ENCODE measurements around the gene XRCC4. TPM values are rescaled to one million over a fixed set of nuclear protein-coding genes. Genes with fewer than 3 reads are reported as not detected.
"Not testable (repeated sequence)": the region's sequence is repeated elsewhere in the genome, so short reads cannot be mapped to it uniquely, and the experiment has no call there.

The XRCC4 gene
- total RNA-seq, 2 donors from 2014 or later: 12.3 to 13.4 TPM

GRCh38 chr5:83049370-83049885 is 27.9 kb upstream of the XRCC4 start:
- H3K4me1 Mint-ChIP-seq (ENCODE audit: low read depth): no peaks in the 10 kb centered on the region
- H3K4me3 Mint-ChIP-seq: no peak overlapping the region
- H3K27ac Mint-ChIP-seq: no peak overlapping the region
- no peaks in the 10 kb centered on the region for H3K9me3 Mint-ChIP-seq
- H3K27me3 Mint-ChIP-seq (ENCODE audit: low read depth): no peaks in the 10 kb centered on the region
- H3K36me3 Mint-ChIP-seq (ENCODE audit: insufficient read depth in 2 of 2): peaks cover under 1 to 20% of the 10 kb centered on the region in 2 donors
- ATAC-seq (replicated peaks in 1 of 2) (no peak), DNase-seq (no peak)

GRCh38 chr5:83050723-83051340 is 26.5 kb upstream of the XRCC4 start:
- H3K27me3 Mint-ChIP-seq (ENCODE audit: low read depth): no peaks in the 10 kb centered on the region
- no peaks in the 10 kb centered on the region for H3K4me1 Mint-ChIP-seq (ENCODE audit: low read depth)
- H3K27ac Mint-ChIP-seq: no peak overlapping the region
- H3K9me3 Mint-ChIP-seq: no peaks in the 10 kb centered on the region
- no peak for DNase-seq
- no peak overlapping the region for H3K4me3 Mint-ChIP-seq
- peaks cover 2 to 24% of the 10 kb centered on the region in 2 donors for H3K36me3 Mint-ChIP-seq (ENCODE audit: insufficient read depth in 2 of 2)
- ATAC-seq (replicated peaks in 1 of 2): no peak

DNA sequence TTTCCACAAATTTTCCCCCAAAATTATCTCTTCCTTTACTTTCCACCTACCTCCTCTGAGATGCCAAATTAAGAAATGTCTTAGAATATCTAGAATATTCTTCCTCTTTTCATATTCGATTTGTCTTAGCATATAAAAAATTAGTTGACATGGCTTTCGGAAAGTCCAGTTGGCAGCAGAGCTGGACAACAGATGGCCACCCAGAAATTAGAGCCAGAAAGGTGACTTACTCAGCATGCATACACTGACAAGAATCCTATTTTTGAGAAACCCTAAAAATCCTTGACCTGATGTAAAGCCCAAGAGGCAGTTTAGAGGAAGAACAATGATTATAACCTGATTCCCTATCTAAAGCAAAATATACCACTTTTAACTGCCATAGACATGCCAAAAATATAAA is 22.2 kb upstream of the XRCC4 start:
- Mint-ChIP-seq H3K4me3 (no peak overlapping the region), H3K9me3 (no peaks in the 10 kb centered on the region), H3K27me3 (ENCODE audit: low read depth) (no peaks in the 10 kb centered on the region), H3K4me1 (ENCODE audit: low read depth) (no peaks in the 10 kb centered on the region), H3K27ac (peak overlapping the region; percentile 77), H3K36me3 (ENCODE audit: insufficient read depth in 2 of 2) (peaks cover 3 to 24% of the 10 kb centered on the region in 2 donors)
- no peak for DNase-seq
- ATAC-seq (replicated peaks in 1 of 2): no peak

GRCh38 chr5:83058726-83059125 is 18.6 kb upstream of the XRCC4 start:
- H3K27me3 Mint-ChIP-seq (ENCODE audit: low read depth): no peaks in the 10 kb centered on the region
- peaks cover 5 to 19% of the 10 kb centered on the region in 2 donors for H3K36me3 Mint-ChIP-seq (ENCODE audit: insufficient read depth in 2 of 2)

GRCh38 chr5:83059341-83059740 is 18.0 kb upstream of the XRCC4 start:
- no peaks in the 10 kb centered on the region for H3K27me3 Mint-ChIP-seq (ENCODE audit: low read depth)
- DNase-seq: no peak
- no peaks in the 10 kb centered on the region for H3K9me3 Mint-ChIP-seq
- H3K36me3 Mint-ChIP-seq (ENCODE audit: insufficient read depth in 2 of 2): peaks cover 7 to 21% of the 10 kb centered on the region in 2 donors
- no peak overlapping the region for H3K27ac Mint-ChIP-seq
- H3K4me1 Mint-ChIP-seq (ENCODE audit: low read depth): no peaks in the 10 kb centered on the region
- ATAC-seq (replicated peaks in 1 of 2): no peak
- H3K4me3 Mint-ChIP-seq: no peak overlapping the region

More at GRCh38 chr5:83058726-83059125, 18.6 kb upstream of the XRCC4 start:
- no peak overlapping the region for H3K4me3 Mint-ChIP-seq
- DNase-seq: no peak
- no peaks in the 10 kb centered on the region for H3K9me3 Mint-ChIP-seq
- H3K4me1 Mint-ChIP-seq (ENCODE audit: low read depth): no peaks in the 10 kb centered on the region
- no peak overlapping the region for H3K27ac Mint-ChIP-seq
- no peak for ATAC-seq (replicated peaks in 1 of 2)

- no peak for DNase-seq
- Mint-ChIP-seq H3K36me3 (ENCODE audit: insufficient read depth in 2 of 2) (peaks cover 4 to 11% of the 10 kb centered on the region in 2 donors), H3K4me1 (ENCODE audit: low read depth) (peaks cover 20% of the 10 kb centered on the region), H3K27ac (no peak overlapping the region), H3K27me3 (ENCODE audit: low read depth) (no peaks in the 10 kb centered on the region), H3K4me3 (no peak overlapping the region), H3K9me3 (no peaks in the 10 kb centered on the region)
- no peak for ATAC-seq (replicated peaks in 1 of 2)
Measured at GRCh38 chr5:83066548-83067110, 10.7 kb upstream of the XRCC4 start.

GRCh38 chr5:83067377-83067776 is 10.0 kb upstream of the XRCC4 start:
- not testable (repeated sequence) for H3K27ac Mint-ChIP-seq; H3K9me3 Mint-ChIP-seq; ATAC-seq (replicated peaks in 1 of 2); DNase-seq; H3K27me3 Mint-ChIP-seq (ENCODE audit: low read depth); H3K4me3 Mint-ChIP-seq
- peaks cover 3 to 11% of the 10 kb centered on the region in 2 donors for H3K36me3 Mint-ChIP-seq (ENCODE audit: insufficient read depth in 2 of 2)
- peaks cover 27% of the 10 kb centered on the region for H3K4me1 Mint-ChIP-seq (ENCODE audit: low read depth)

DNA sequence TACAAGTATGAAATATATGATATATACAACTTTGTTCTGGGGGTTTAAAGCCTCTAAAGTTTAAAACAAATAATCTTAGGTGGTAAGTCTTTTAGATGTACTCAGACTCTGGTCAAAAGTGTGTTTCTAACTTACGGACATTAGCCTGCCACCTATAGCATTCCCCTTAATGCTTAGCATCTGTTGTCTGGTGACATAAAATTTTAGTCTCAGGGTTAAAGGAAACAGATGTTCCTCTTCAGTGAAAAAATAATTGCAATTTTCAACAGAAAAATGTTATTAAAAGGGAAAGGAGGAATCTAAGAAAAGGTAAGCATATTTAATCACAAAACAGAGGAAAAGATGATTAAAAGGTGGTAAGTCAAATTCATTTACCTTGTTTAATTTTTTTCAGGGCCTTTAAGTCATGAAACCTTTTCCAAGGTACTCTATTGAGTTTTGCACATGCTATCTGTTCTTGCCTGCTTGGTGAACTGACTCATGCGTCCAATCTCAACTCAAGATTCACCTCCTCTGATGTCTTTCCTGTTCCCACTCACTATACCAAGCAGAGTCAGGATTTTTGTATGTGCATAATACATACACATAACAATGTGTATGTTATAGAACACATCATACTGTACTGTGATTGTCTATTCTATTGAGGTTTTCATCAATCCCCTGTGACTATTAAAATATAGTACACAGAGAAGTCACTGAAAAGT is 8.1 kb upstream of the XRCC4 start:
- Mint-ChIP-seq H3K27me3 (ENCODE audit: low read depth) (no peaks in the 10 kb centered on the region), H3K27ac (no peak overlapping the region), H3K4me3 (no peak overlapping the region), H3K4me1 (ENCODE audit: low read depth) (peaks cover 46% of the 10 kb centered on the region), H3K36me3 (ENCODE audit: insufficient read depth in 2 of 2) (peaks cover 3 to 13% of the 10 kb centered on the region in 2 donors), H3K9me3 (no peaks in the 10 kb centered on the region)
- DNase-seq: no peak
- no peak for ATAC-seq (replicated peaks in 1 of 2)

DNA sequence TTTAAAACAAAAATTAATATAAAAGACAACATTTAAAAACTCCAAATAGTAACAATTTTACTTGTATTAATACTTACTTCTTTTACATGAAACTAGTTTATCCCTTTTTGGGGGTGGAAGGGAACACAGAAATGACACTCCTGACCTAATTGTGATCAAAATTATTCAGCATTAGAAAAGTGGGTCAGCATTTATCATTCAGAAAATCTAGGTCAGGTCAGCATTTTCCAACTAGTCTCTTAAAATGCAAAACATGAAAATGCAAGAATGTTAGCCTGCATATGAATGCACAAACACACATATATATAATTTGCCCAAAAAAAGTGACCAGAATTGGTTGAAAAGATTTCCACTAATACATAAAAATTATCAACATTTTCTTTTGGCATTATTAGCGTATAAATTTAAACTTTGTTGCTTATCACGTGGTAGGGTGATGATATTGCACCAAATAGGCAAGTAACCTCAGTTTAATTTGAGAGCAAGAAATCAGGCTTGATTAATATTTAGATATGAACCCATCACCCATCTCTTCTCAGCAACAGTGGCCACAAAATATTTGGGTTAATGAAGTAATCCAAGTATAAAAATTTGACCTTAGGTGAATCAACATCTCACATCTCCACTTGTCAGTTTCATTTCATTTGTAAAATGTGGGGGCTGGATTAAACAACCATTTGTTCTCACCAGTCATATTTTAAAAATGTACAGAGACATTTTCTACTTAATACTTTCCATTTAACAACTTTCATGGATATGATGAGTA is 5.9 kb upstream of the XRCC4 start:
- Mint-ChIP-seq H3K27ac (peak overlapping the region; percentile 89), H3K9me3 (no peaks in the 10 kb centered on the region), H3K4me3 (peak overlapping the region; percentile 1 to 75), H3K27me3 (ENCODE audit: low read depth) (no peaks in the 10 kb centered on the region), H3K36me3 (ENCODE audit: insufficient read depth in 2 of 2) (peaks cover 3 to 12% of the 10 kb centered on the region in 2 donors), H3K4me1 (ENCODE audit: low read depth) (peaks cover 59% of the 10 kb centered on the region)
- ATAC-seq (replicated peaks in 1 of 2) (no peak), DNase-seq (no peak)

DNA sequence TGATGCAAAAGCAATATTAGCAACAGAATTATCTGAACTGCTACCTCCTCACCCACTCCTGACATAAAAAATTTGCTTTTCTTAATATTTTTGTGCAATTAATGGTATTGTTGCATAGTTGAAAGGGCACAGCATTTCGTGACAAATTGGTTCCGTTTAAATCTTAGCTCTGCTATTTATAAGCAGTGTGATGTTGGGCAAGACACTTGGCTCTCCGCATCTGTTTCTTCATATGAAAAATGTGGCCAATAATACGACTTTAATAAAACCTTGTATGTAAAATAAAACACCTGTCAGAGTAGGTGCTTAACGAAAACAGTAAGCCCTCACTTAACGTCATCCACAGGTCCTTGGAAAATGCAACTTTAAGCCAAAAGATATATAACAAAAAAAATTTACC is 4.4 kb upstream of the XRCC4 start:
- Mint-ChIP-seq H3K36me3 (ENCODE audit: insufficient read depth in 2 of 2) (peaks cover 10 to 12% of the 10 kb centered on the region in 2 donors), H3K4me3 (peak overlapping the region in 1 of 2 donors; percentile 75), H3K27me3 (ENCODE audit: low read depth) (no peaks in the 10 kb centered on the region), H3K4me1 (ENCODE audit: low read depth) (peaks cover 63% of the 10 kb centered on the region), H3K27ac (peak overlapping the region; percentile 39), H3K9me3 (no peaks in the 10 kb centered on the region)
- no peak for ATAC-seq (replicated peaks in 1 of 2)
- DNase-seq: no peak

- Mint-ChIP-seq H3K27me3 (ENCODE audit: low read depth) (no peaks in the 10 kb centered on the region), H3K4me3 (peak overlapping the region; percentile 96 to 97), H3K36me3 (ENCODE audit: insufficient read depth in 2 of 2) (peaks cover 10% of the 10 kb centered on the region in 2 donors), H3K27ac (peak overlapping the region; percentile 98), H3K9me3 (peaks cover 0 to 2% of the 10 kb centered on the region in 2 donors), H3K4me1 (ENCODE audit: low read depth) (peaks cover 48% of the 10 kb centered on the region)
- peak; percentile 10 to 12 for DNase-seq
- ATAC-seq (replicated peaks in 1 of 2): peak; percentile 1
Measured at GRCh38 chr5:83077662-83078261, 415 bp downstream of the XRCC4 start.

DNA sequence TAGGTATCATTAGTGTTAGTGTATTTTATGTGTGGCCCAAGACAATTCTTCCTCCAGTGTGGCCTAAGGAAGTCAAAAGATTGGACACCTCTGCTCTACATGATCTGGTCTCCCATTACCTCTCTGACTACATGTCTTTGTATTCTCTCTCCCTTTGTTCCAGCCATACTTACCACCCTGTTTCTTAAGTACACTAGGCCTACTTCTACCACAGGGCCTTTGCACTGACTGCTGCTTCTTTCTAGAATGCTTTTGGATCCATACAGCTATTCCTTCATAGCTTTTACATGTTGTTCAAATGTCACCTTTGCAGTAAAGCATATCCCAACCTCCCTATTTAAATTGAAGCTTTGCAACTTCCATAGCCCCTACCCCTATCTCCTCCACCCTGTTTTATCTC is 5.4 kb downstream of the XRCC4 start:
- Mint-ChIP-seq H3K4me3 (no peak overlapping the region), H3K27me3 (ENCODE audit: low read depth) (no peaks in the 10 kb centered on the region), H3K4me1 (ENCODE audit: low read depth) (peaks cover 11% of the 10 kb centered on the region), H3K9me3 (peaks cover 0 to 3% of the 10 kb centered on the region in 2 donors), H3K27ac (no peak overlapping the region), H3K36me3 (ENCODE audit: insufficient read depth in 2 of 2) (peaks cover 0 to 2% of the 10 kb centered on the region in 2 donors)
- no peak for DNase-seq
- ATAC-seq (replicated peaks in 1 of 2): no peak

Data from activated T-cell treated with anti-CD3 and anti-CD28 coated beads, Interleukin-2, amount 50 U/mL, for 72 hours (primary cell).